K562 (cell line): Measurements from ENCODE around the gene USP48. TPM values are rescaled to one million over a fixed set of nuclear protein-coding genes. Genes with fewer than 3 reads are reported as not detected.

ENCODE experiments used
- ATAC-seq: fragments of 200-7000 bp; cut with Tn5 transposase; 3 replicates; pipeline ENCODE4 v1.9.1; 2020; ENCODE audit warnings: moderate library complexity
- BruUV-seq: library from RNA; stranded (reverse); fragments of 400-500 nt; replicated peaks from 2 replicates; lab custom pipeline; 2021; lab: Mats Ljungman, UMichigan
- CTCF ChIA-PET: fragments of 300-600 bp; formaldehyde crosslinking; extraction: SDS; loops from one replicate; lab custom pipeline; 2021; ENCODE audit warnings: low intra/inter-chr PET ratio; lab: Yijun Ruan, JAX
- POLR2A ChIA-PET: fragments of 300-600, 350-650 bp; sonication (Branson Sonifier 250); formaldehyde crosslinking; extraction: SDS; loops from one replicate; lab custom pipeline; 2021; ENCODE audit warnings: antibody characterized with exemption, inconsistent platforms; lab: Yijun Ruan, JAX
- DNase-seq, 4 experiments: peaks; one replicate each; pipeline versions ENCODE4 v3.0.0 to v3.0.0-alpha.2; 2011 to 2018; ENCODE audit warnings: low spot score in 3 of 4, mixed read lengths in 3 of 4; ENCODE audit errors: extremely low read depth in 1 of 4
- FAIRE-seq: peaks from 2 replicates; lab custom pipeline; 2011; peaks lifted over from hg19 to GRCh38; lab: Jason Lieb, UNC
- H2AFZ ChIP-seq: 2 replicates; pipeline ENCODE4 v1.6.0; 2011; ENCODE audit warnings: low read depth, low read length, control low read depth, inconsistent platforms
- H3K27ac ChIP-seq: fragments of 200-600 bp; 3 replicates; pipeline ENCODE4 v1.8.0; 2011; ENCODE audit warnings: low read depth, mild to moderate bottlenecking, control low read depth, inconsistent platforms, low read length, moderate library complexity, mixed read lengths; ENCODE audit errors: extremely low read depth
- H3K27me3 ChIP-seq, 2 experiments: fragments of 300-600 bp in 1 of 2; 2 replicates in 1 of 2; 3 replicates in 1 of 2; pipeline versions ENCODE4 v1.6.0 to v1.8.0; 2011; ENCODE audit warnings: inconsistent platforms in 2 of 2, low read length in 2 of 2, mild to moderate bottlenecking in 1 of 2, mixed read lengths in 1 of 2, moderate library complexity in 1 of 2; ENCODE audit not compliant: control insufficient read depth in 2 of 2, insufficient read depth in 2 of 2
- H3K36me3 ChIP-seq: fragments of 300-600 bp; 3 replicates; pipeline ENCODE4 v1.8.0; 2011; ENCODE audit warnings: mild to moderate bottlenecking, low read length, inconsistent platforms; ENCODE audit not compliant: control insufficient read depth, insufficient read depth
- H3K4me1 ChIP-seq, 2 experiments: fragments of 200-600 bp in 1 of 2; replicated peaks in 1 of 2; 2 replicates in 1 of 2; 3 replicates in 1 of 2; pipeline versions ENCODE4 v1.5.1 to v1.8.0; 2011; ENCODE audit warnings: inconsistent platforms in 2 of 2, low read length in 2 of 2, mild to moderate bottlenecking in 1 of 2, mixed read lengths in 1 of 2, moderate library complexity in 1 of 2; ENCODE audit not compliant: control insufficient read depth in 2 of 2, insufficient read depth in 2 of 2
- H3K4me2 ChIP-seq: 2 replicates; pipeline ENCODE4 v1.6.1; 2011; ENCODE audit warnings: low read length, control low read depth, inconsistent platforms, mixed read lengths; ENCODE audit not compliant: insufficient read depth
- H3K4me3 ChIP-seq: fragments of 200-600 bp; sonication (generic), shearing (Covaris generic); 2 replicates; pipeline ENCODE4 v1.5.1; 2016; ENCODE audit warnings: control low read depth, inconsistent platforms
- H3K79me2 ChIP-seq: fragments of 200-600 bp; 3 replicates; pipeline ENCODE4 v1.8.0; 2011; ENCODE audit warnings: low read length, inconsistent platforms; ENCODE audit not compliant: control insufficient read depth, insufficient read depth
- H3K9ac ChIP-seq, 2 experiments: 2 replicates each; pipeline versions ENCODE4 v1.6.0 to v1.6.1; 2011; ENCODE audit warnings: low read depth in 2 of 2, low read length in 2 of 2, control low read depth in 1 of 2, inconsistent platforms in 1 of 2, mild to moderate bottlenecking in 1 of 2, mixed read lengths in 1 of 2; ENCODE audit not compliant: insufficient read depth in 1 of 2
- H3K9me1 ChIP-seq: one replicate; pipeline ENCODE4 v1.6.0; 2011; ENCODE audit warnings: inconsistent platforms, mild to moderate bottlenecking, low read length, moderate library complexity; ENCODE audit not compliant: control insufficient read depth, insufficient read depth
- H3K9me3 ChIP-seq: replicated peaks from 2 replicates; pipeline ENCODE4 v1.5.1; 2011; ENCODE audit warnings: low read depth, low read length, inconsistent platforms; ENCODE audit not compliant: control insufficient read depth, insufficient read depth
- H4K20me1 ChIP-seq: replicated peaks from 2 replicates; pipeline ENCODE4 v1.6.1; 2011; ENCODE audit warnings: low read length, inconsistent platforms, mixed read lengths; ENCODE audit not compliant: control insufficient read depth, insufficient read depth
- ADNP ChIP-seq: fragments of 200-800 bp; sonication (Bioruptor generic); IDR thresholded peaks from 2 replicates; pipeline ENCODE4 v1.6.1; 2016; ENCODE audit warnings: missing genetic modification characterization, missing compliant biosample characterization
- BCOR ChIP-seq: fragments of 450-650 bp; IDR thresholded peaks from 2 replicates; pipeline ENCODE4 v1.6.1; 2016
- CBX1 ChIP-seq: sonication (generic); IDR thresholded peaks from 2 replicates; pipeline ENCODE4 v1.6.1; 2016; ENCODE audit warnings: antibody characterized with exemption, low read depth, mild to moderate bottlenecking
- EZH2 ChIP-seq: IDR thresholded peaks from 2 replicates; pipeline ENCODE4 v1.6.1; 2012; ENCODE audit warnings: low read depth, mild to moderate bottlenecking, inconsistent platforms, low read length, borderline replicate concordance
- KDM1A ChIP-seq, 2 experiments: fragments of 450-650 bp; IDR thresholded peaks; 2 replicates each; pipeline ENCODE4 v1.6.1; 2016; ENCODE audit warnings: mild to moderate bottlenecking in 2 of 2
- RBM22 ChIP-seq: fragments of 200-400 bp; formaldehyde crosslinking; IDR thresholded peaks from 2 replicates; pipeline ENCODE4 v1.6.1; 2018; ENCODE audit warnings: low read length, low read depth; ENCODE audit not compliant: poor library complexity, severe bottlenecking
- RBM25 ChIP-seq: fragments of 200-400 bp; formaldehyde crosslinking; IDR thresholded peaks from 2 replicates; pipeline ENCODE4 v1.6.1; 2018; ENCODE audit warnings: low read length, low read depth, moderate library complexity; ENCODE audit not compliant: severe bottlenecking
- RCOR1 ChIP-seq, 2 experiments: IDR thresholded peaks; 2 replicates each; pipeline ENCODE4 v1.6.1; 2012; ENCODE audit warnings: low read depth in 2 of 2, low read length in 2 of 2, borderline replicate concordance in 1 of 2, improper control_type of control experiment in 1 of 2
- ZKSCAN1 ChIP-seq: fragments of 150-350 bp; IDR thresholded peaks from 2 replicates; pipeline ENCODE4 v1.6.1; 2016; ENCODE audit warnings: low read depth, low read length
- WGBS: fragments of 100-300 bp; shearing (Covaris generic); methylation state at CpG from one replicate; pipeline ENCODE4 v1.1.6; 2016; ENCODE audit warnings: low coverage, mixed read lengths; ENCODE audit not compliant: insufficient coverage; ENCODE audit errors: missing lambda C conversion rate; 5-methylcytosine and 5-hydroxymethylcytosine counted together
- in situ Hi-C: fragments of 300-500 bp; cut with MboI; formaldehyde crosslinking; loops from 4 replicates; pipeline ENCODE4 v1.15.0; 2018; ENCODE audit warnings: inconsistent platforms, mixed read lengths
- intact Hi-C: fragments of 100-400 bp; cut with micrococcal nuclease; formaldehyde crosslinking; loops from 2 replicates; pipeline ENCODE4 v1.14.2; 2022
- polyA plus RNA-seq, 8 experiments: library from polyadenylated mRNA; depleted of rRNA in 4 of 8; stranded (reverse) in 5 of 8; unstranded in 3 of 8; fragments of >200 nt; fragmentation: Nextera tagmentation in 2 of 8; fragmentation: Illumina TruSeq in 1 of 8; extraction: Ambion mirVana in 2 of 8; extraction: Trizol in 1 of 8; gene quantifications; 2 replicates each; pipeline versions ENCODE4 v1.2.1 to v1.2.3, GENCODE V29; 2011 to 2014; ENCODE audit warnings: inconsistent platforms in 1 of 8, missing spikeins in 1 of 8
- total RNA-seq, 7 experiments: library from RNA; depleted of rRNA in 6 of 7; stranded (reverse); fragments of >200 nt in 6 of 7; fragmentation: Illumina TruSeq in 2 of 7; extraction: Trizol in 2 of 7; gene quantifications; 2 replicates each; pipeline versions ENCODE4 v1.2.1 to v1.2.3, GENCODE V29; 2011 to 2021; ENCODE audit warnings: low replicate concordance in 1 of 7
- TF ChIP-seq, protein P1 (sequence below): sonication (generic); formaldehyde crosslinking; IDR thresholded peaks from 2 replicates; pipeline ENCODE4 v1.8.1; 2023; ENCODE audit warnings: mild to moderate bottlenecking, missing genetic modification reagents
- TF ChIP-seq, protein P2 (sequence below), 2 experiments: fragments of 450-650 bp; IDR thresholded peaks; 2 replicates each; pipeline ENCODE4 v1.6.1; 2016; ENCODE audit warnings: mild to moderate bottlenecking in 2 of 2, borderline replicate concordance in 1 of 2, low read depth in 1 of 2, moderate library complexity in 1 of 2

The USP48 gene
- total and polyA plus RNA-seq, 9 of the 15 experiments (the other 6 are each of a cell fraction or from before 2014, with no cell fraction given) = 23.3 to 123 (median 106) TPM

DNA sequence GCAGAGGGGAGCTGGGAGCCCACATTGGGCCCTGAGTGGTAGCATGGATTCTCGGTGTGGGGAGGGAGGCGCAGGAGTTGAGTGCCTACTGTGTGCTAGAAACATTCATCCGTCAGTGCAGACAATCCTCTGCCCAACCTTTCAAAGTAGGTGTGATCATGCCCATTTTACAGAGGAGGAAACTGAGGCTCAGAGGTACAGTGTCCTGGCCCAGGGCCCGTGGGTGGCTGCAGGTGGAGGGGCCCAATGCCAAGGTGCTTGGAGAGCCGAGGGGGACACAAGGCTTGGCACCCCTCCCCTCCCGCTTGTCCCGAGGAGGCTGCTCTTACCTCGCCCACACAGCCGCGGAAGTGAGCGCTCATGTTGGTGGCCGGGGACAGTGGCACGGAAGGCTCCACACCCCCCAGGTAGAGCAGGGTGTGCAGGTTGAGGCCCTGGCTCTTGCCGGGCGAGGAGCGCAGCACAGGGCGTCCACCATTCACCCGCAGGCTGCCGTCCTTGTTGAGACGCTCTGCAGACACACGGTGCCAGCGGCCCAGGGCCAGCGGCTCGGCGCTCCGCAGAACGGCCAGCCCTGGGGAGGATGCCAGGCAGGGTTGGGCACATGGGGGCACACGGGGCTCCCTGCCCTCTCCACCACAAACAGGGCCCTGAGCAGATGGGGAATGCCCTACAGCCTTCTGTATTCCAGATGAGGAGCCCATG, 45.7 kb upstream of the USP48 start:
- Histone ChIP-seq H3K27me3 (no peaks in the 10 kb centered on the region), H3K79me2 (no peaks in the 10 kb centered on the region), H3K9me3 (no peaks in the 10 kb centered on the region), H2AFZ (no peak overlapping the region), H3K4me1 (peaks cover 0 to 34% of the 10 kb centered on the region in 2 experiments; a peak in 1 of 5 replicates), H3K4me2 (no peak overlapping the region), H4K20me1 (no peaks in the 10 kb centered on the region), H3K36me3 (peaks cover 88% of the 10 kb centered on the region; the same call in 2 of the 3 replicates), H3K27ac (no peak overlapping the region), H3K9ac (no peak overlapping the region), H3K9me1 (peaks cover 5% of the 10 kb centered on the region), H3K4me3 (no peak overlapping the region)
- POLR2A ChIA-PET = no interaction called here
- DNase-seq = no peak
- CTCF ChIA-PET = no interaction called here
- intact Hi-C loops (no loop called here), in situ Hi-C loops (no loop called here)
- FAIRE-seq = no peak
- BruUV-seq = no TSS peak
- WGBS = 92% methylated on average over 26 of the region's 28 CpGs
- ATAC-seq = no peak
- TF ChIP-seq RBM25 (peak; percentile 76), ADNP (tag) (peak; percentile 65; the same call in 1 of the 2 replicates), ZKSCAN1 (peak; percentile 88), RCOR1 (IDR thresholded peaks at IDR 0.05; ENCODE audit: borderline replicate concordance in 1 of 2, low read depth in 2 of 2, low read length in 2 of 2) (peak in 1 of 2 experiments; percentile 48; a peak in 1 of 4 replicates), KDM1A (IDR thresholded peaks at IDR 0.05) (peak in 1 of 2 experiments; percentile 62; a peak in 3 of 4 replicates), CBX1 (peak; percentile 42; the same call in 1 of the 2 replicates), RBM22 (peak; percentile 66), BCOR (peak; percentile 89), EZH2 (no peak)
- TF ChIP-seq, protein P1, sequence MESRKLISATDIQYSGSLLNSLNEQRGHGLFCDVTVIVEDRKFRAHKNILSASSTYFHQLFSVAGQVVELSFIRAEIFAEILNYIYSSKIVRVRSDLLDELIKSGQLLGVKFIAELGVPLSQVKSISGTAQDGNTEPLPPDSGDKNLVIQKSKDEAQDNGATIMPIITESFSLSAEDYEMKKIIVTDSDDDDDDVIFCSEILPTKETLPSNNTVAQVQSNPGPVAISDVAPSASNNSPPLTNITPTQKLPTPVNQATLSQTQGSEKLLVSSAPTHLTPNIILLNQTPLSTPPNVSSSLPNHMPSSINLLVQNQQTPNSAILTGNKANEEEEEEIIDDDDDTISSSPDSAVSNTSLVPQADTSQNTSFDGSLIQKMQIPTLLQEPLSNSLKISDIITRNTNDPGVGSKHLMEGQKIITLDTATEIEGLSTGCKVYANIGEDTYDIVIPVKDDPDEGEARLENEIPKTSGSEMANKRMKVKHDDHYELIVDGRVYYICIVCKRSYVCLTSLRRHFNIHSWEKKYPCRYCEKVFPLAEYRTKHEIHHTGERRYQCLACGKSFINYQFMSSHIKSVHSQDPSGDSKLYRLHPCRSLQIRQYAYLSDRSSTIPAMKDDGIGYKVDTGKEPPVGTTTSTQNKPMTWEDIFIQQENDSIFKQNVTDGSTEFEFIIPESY (CRISPR knock-in tag) = peak; percentile 14; the same call in 1 of the 2 replicates
- TF ChIP-seq, protein P2, sequence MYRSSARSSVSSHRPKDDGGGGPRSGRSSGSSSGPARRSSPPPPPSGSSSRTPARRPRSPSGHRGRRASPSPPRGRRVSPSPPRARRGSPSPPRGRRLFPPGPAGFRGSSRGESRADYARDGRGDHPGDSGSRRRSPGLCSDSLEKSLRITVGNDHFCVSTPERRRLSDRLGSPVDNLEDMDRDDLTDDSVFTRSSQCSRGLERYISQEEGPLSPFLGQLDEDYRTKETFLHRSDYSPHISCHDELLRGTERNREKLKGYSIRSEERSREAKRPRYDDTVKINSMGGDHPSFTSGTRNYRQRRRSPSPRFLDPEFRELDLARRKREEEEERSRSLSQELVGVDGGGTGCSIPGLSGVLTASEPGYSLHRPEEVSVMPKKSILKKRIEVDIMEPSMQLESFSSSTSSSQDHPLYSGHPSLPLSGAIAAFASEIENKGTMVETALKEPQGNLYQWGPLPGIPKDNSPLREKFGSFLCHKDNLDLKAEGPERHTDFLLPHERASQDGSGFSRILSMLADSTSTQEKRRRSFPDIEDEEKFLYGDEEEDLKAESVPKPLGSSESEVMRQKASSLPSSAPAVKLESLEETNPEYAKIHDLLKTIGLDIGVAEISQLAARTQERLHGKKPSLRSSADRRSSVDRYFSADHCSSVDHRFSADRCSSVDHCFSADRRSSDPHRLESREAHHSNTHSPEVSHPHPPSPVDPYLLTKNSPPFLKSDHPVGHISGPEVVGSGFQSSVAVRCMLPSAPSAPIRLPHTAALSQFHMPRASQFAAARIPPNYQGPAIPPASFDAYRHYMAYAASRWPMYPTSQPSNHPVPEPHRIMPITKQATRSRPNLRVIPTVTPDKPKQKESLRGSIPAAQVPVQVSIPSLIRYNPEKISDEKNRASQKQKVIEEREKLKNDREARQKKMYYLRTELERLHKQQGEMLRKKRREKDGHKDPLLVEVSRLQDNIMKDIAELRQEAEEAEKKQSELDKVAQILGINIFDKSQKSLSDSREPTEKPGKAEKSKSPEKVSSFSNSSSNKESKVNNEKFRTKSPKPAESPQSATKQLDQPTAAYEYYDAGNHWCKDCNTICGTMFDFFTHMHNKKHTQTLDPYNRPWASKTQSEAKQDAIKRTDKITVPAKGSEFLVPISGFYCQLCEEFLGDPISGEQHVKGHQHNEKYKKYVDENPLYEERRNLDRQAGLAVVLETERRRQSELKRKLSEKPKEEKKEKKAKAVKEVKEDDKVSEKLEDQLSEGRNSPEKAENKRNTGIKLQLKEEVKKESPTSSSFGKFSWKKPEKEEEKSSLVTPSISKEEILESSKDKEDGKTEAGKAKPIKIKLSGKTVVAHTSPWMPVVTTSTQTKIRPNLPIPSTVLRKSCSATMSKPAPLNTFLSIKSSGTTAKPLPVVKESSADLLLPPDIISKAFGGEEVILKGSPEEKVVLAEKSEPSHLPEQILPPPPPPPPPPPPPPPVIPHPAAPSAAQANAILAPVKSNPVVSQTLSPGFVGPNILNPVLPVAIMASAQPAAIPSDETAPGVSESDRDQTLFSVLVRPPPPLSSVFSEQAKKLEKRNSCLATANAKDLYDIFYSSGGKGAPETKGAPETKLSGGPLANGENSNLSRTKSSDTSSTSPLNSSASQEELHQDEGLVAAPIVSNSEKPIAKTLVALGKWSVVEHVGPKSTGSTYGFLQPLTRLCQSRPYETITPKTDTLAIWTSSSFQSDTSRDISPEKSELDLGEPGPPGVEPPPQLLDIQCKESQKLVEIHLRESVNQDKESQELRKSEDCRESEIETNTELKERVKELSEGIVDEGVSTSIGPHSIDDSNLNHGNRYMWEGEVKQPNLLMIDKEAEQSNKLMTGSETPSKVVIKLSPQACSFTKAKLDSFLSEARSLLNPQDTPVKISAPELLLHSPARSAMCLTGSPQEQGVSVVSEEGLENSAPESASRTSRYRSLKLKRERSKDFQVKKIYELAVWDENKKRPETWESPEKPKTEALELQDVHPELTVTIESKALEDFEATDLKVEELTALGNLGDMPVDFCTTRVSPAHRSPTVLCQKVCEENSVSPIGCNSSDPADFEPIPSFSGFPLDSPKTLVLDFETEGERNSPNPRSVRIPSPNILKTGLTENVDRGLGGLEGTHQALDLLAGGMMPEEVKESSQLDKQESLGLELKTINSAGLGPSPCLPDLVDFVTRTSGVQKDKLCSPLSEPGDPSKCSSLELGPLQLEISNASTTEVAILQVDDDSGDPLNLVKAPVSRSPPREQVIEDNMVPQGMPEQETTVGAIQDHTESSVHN (IDR thresholded peaks at IDR 0.05; ENCODE audit: borderline replicate concordance in 1 of 2, low read depth in 1 of 2) = no peak
